ENCODE results near the gene GPR55.

GRCh38 chr2:230871361-230872150, 53.5 kb downstream of the GPR55 start:
- TF ChIP-seq CTCF (IDR thresholded peaks at IDR 0.05), result no peak
- TF ChIP-seq ZFX (IDR thresholded peaks at IDR 0.05; ENCODE audit: borderline replicate concordance), result no peak

Data from 22Rv1 (cell line).